H1 (cell line): Measurements from ENCODE around the gene OGG1. TPM values are rescaled to one million over a fixed set of nuclear protein-coding genes. Genes with fewer than 3 reads are reported as not detected.

ENCODE experiments used
- CTCF ChIA-PET: fragments of 300-600 bp; sonication (Branson Sonifier 250); formaldehyde crosslinking; loops from one replicate; lab custom pipeline; 2021; ENCODE audit not compliant: partially characterized antibody; lab: Charles Lee
- POLR2A ChIA-PET: fragments of 300-600 bp; sonication (Branson Sonifier 250); formaldehyde crosslinking; loops from one replicate; lab custom pipeline; 2021; ENCODE audit warnings: inconsistent platforms; ENCODE audit not compliant: partially characterized antibody; lab: Charles Lee
- DNase-seq, 2 experiments: peaks; one replicate each; pipeline versions ENCODE4 v3.0.0 to v3.0.0-alpha.2; 2010 to 2022; ENCODE audit warnings: low spot score in 2 of 2, low read depth in 1 of 2, mixed read lengths in 1 of 2
- FAIRE-seq: peaks from 2 replicates; lab custom pipeline; 2011; peaks lifted over from hg19 to GRCh38; lab: Jason Lieb, UNC
- H2AFZ ChIP-seq: 2 replicates; pipeline ENCODE4 v1.8.1; 2012; ENCODE audit warnings: low read length, inconsistent platforms
- H2AK5ac ChIP-seq: 2 replicates; pipeline ENCODE4 v1.6.1; 2013; ENCODE audit warnings: low read depth, low read length
- H2BK120ac ChIP-seq: replicated peaks from 2 replicates; pipeline ENCODE3; 2013; ENCODE audit warnings: low read depth, low read length, inconsistent platforms
- H2BK12ac ChIP-seq: 2 replicates; pipeline ENCODE4 v1.6.1; 2013; ENCODE audit warnings: low read depth, low read length
- H2BK15ac ChIP-seq: 2 replicates; pipeline ENCODE4 v1.6.1; 2013; ENCODE audit warnings: low read length
- H2BK20ac ChIP-seq: 2 replicates; pipeline ENCODE4 v1.6.1; 2013; ENCODE audit warnings: low read length
- H2BK5ac ChIP-seq: 2 replicates; pipeline ENCODE4 v1.6.1; 2013; ENCODE audit warnings: low read depth, low read length
- H3K14ac ChIP-seq: 2 replicates; pipeline ENCODE4 v1.6.1; 2013; ENCODE audit warnings: inconsistent platforms; ENCODE audit not compliant: insufficient read length
- H3K18ac ChIP-seq: 2 replicates; pipeline ENCODE4 v1.6.1; 2013; ENCODE audit warnings: low read length; ENCODE audit errors: extremely low read depth
- H3K23ac ChIP-seq: 2 replicates; pipeline ENCODE4 v1.6.1; 2013; ENCODE audit warnings: inconsistent platforms; ENCODE audit not compliant: insufficient read length
- H3K23me2 ChIP-seq: 2 replicates; pipeline ENCODE4 v1.6.1; 2013; ENCODE audit warnings: low read depth, low read length
- H3K27ac ChIP-seq: 2 replicates; pipeline ENCODE4 v1.6.1; 2011; ENCODE audit warnings: low read depth, low read length, inconsistent platforms
- H3K27me3 ChIP-seq, 4 experiments: replicated peaks in 1 of 4; 1 replicate in 1 of 4; 2 replicates in 3 of 4; pipeline versions ENCODE4 v1.6.1 to v1.8.1; 2011 to 2013; ENCODE audit warnings: low read length in 3 of 4, mild to moderate bottlenecking in 3 of 4, inconsistent platforms in 2 of 4, mixed read lengths in 2 of 4, moderate library complexity in 1 of 4; ENCODE audit not compliant: control insufficient read depth in 3 of 4, insufficient read depth in 3 of 4; ENCODE audit errors: extremely low read depth in 1 of 4
- H3K36me3 ChIP-seq, 4 experiments: 2 replicates each; pipeline versions ENCODE4 v1.6.1 to v1.8.1; 2011 to 2013; ENCODE audit warnings: mild to moderate bottlenecking in 4 of 4, low read length in 3 of 4, moderate library complexity in 2 of 4, control low read depth in 1 of 4, inconsistent platforms in 1 of 4; ENCODE audit not compliant: insufficient read depth in 4 of 4, control insufficient read depth in 2 of 4
- H3K4ac ChIP-seq: replicated peaks from 2 replicates; pipeline ENCODE3; 2013; ENCODE audit warnings: low read length, low read depth, mixed read lengths, inconsistent platforms; ENCODE audit not compliant: insufficient read length
- H3K4me1 ChIP-seq, 4 experiments: replicated peaks in 1 of 4; 1 replicate in 1 of 4; 2 replicates in 3 of 4; pipeline versions ENCODE4 v1.6.1 to v1.8.1; 2011 to 2013; ENCODE audit warnings: low read length in 3 of 4, inconsistent platforms in 2 of 4, mixed read lengths in 1 of 4; ENCODE audit not compliant: insufficient read depth in 4 of 4, control insufficient read depth in 3 of 4
- H3K4me2 ChIP-seq, 2 experiments: 2 replicates each; pipeline versions ENCODE4 v1.6.1 to v1.8.1; 2011 to 2013; ENCODE audit warnings: low read depth in 2 of 2, low read length in 2 of 2, control low read depth in 1 of 2, inconsistent platforms in 1 of 2, mild to moderate bottlenecking in 1 of 2; ENCODE audit not compliant: insufficient read depth in 1 of 2
- H3K4me3 ChIP-seq, 4 experiments: fragments of 200-600, 300-600 bp in 1 of 4; sonication (generic), shearing (Covaris generic), sonication (Bioruptor Twin) in 1 of 4; 2 replicates each; pipeline versions ENCODE4 v1.5.1 to v1.8.1; 2011 to 2016; ENCODE audit warnings: low read length in 4 of 4, low read depth in 3 of 4, control low read depth in 2 of 4, inconsistent platforms in 2 of 4, mild to moderate bottlenecking in 2 of 4, mixed read lengths in 1 of 4, moderate library complexity in 1 of 4; ENCODE audit not compliant: insufficient read depth in 2 of 4; ENCODE audit errors: extremely low read depth in 1 of 4
- H3K56ac ChIP-seq: replicated peaks from 2 replicates; pipeline ENCODE3; 2013; ENCODE audit warnings: low read depth, mild to moderate bottlenecking, mixed read lengths, low read length, inconsistent platforms; ENCODE audit not compliant: insufficient read length
- H3K79me1 ChIP-seq: 2 replicates; pipeline ENCODE4 v1.6.1; 2013; ENCODE audit warnings: low read depth, low read length, control low read depth
- H3K79me2 ChIP-seq, 2 experiments: 2 replicates each; pipeline versions ENCODE4 v1.6.1 to v1.8.1; 2012 to 2013; ENCODE audit warnings: low read length in 2 of 2, mild to moderate bottlenecking in 2 of 2, inconsistent platforms in 1 of 2; ENCODE audit not compliant: insufficient read depth in 2 of 2, control insufficient read depth in 1 of 2
- H3K9ac ChIP-seq, 4 experiments: replicated peaks in 1 of 4; 1 replicate in 1 of 4; 2 replicates in 3 of 4; pipeline versions ENCODE4 v1.6.1 to v1.8.1; 2011 to 2013; ENCODE audit warnings: low read depth in 3 of 4, low read length in 3 of 4, control low read depth in 2 of 4, mild to moderate bottlenecking in 2 of 4, moderate library complexity in 2 of 4, inconsistent platforms in 1 of 4; ENCODE audit errors: extremely low read depth in 1 of 4
- H3K9me3 ChIP-seq, 2 experiments: 2 replicates each; pipeline versions ENCODE4 v1.6.1 to v1.8.1; 2012 to 2013; ENCODE audit warnings: mild to moderate bottlenecking in 2 of 2, moderate library complexity in 2 of 2, control low read depth in 1 of 2, inconsistent platforms in 1 of 2, low read depth in 1 of 2, low read length in 1 of 2, mixed read lengths in 1 of 2; ENCODE audit not compliant: insufficient read depth in 2 of 2
- H4K20me1 ChIP-seq, 2 experiments: replicated peaks in 1 of 2; 2 replicates each; pipeline versions ENCODE3 to v1.8.1; 2011 to 2013; ENCODE audit warnings: inconsistent platforms in 2 of 2, low read length in 2 of 2, mild to moderate bottlenecking in 1 of 2; ENCODE audit not compliant: insufficient read depth in 2 of 2, control insufficient read depth in 1 of 2
- H4K5ac ChIP-seq: 2 replicates; pipeline ENCODE4 v1.6.1; 2013; ENCODE audit warnings: low read length, low read depth, mixed read lengths, inconsistent platforms; ENCODE audit not compliant: insufficient read length
- H4K8ac ChIP-seq: 2 replicates; pipeline ENCODE4 v1.8.0; 2013; ENCODE audit warnings: mild to moderate bottlenecking, moderate library complexity, low read length, inconsistent platforms; ENCODE audit not compliant: insufficient read depth; ENCODE audit errors: extremely low read depth
- H4K91ac ChIP-seq: replicated peaks from 2 replicates; pipeline ENCODE3; 2013; ENCODE audit warnings: low read length, mixed read lengths, inconsistent platforms; ENCODE audit not compliant: insufficient read length
- BCL11A ChIP-seq, 2 experiments: IDR thresholded peaks; one replicate each; pipeline ENCODE4 v1.6.1; 2011; ENCODE audit warnings: low read depth in 2 of 2, low read length in 2 of 2, mild to moderate bottlenecking in 2 of 2
- KDM4A ChIP-seq: IDR thresholded peaks from one replicate; pipeline ENCODE4 v1.7.1; 2012; ENCODE audit warnings: low read depth, mild to moderate bottlenecking, moderate library complexity, low read length, inconsistent platforms; ENCODE audit not compliant: severe bottlenecking
- MAFK ChIP-seq: IDR thresholded peaks from 2 replicates; pipeline ENCODE4 v1.6.1; 2012; ENCODE audit warnings: low read depth, mild to moderate bottlenecking, improper control_type of control experiment, low read length
- WGBS, 2 experiments: shearing (Covaris generic) in 1 of 2; methylation state at CpG; one replicate each; pipeline versions ENCODE4 v1.1.6 to v1.1.7; 2013 to 2015; ENCODE audit warnings: low lambda C conversion rate in 2 of 2, mixed read lengths in 2 of 2, inconsistent platforms in 1 of 2, low coverage in 1 of 2, missing lambda C conversion rate in 1 of 2; ENCODE audit not compliant: insufficient replicate concordance in 2 of 2, insufficient coverage in 1 of 2, insufficient read length in 1 of 2; ENCODE audit errors: extremely low coverage in 1 of 2, missing lambda C conversion rate in 1 of 2; 5-methylcytosine and 5-hydroxymethylcytosine counted together
- polyA plus RNA-seq, 7 experiments: library from polyadenylated mRNA; depleted of rRNA in 3 of 7; stranded (reverse) in 5 of 7; unstranded in 2 of 7; fragments of >200 nt in 5 of 7; fragments of 200-250 nt in 2 of 7; gene quantifications; 1 replicate in 5 of 7; 2 replicates in 1 of 7; 4 replicates in 1 of 7; pipeline versions ENCODE4 v1.2.1 to v1.2.3, GENCODE V29; 2011 to 2013; ENCODE audit warnings: missing spikeins in 2 of 7, mixed read lengths in 2 of 7
- total RNA-seq: library from RNA; stranded (reverse); fragmentation: NEBNext Ultra II Directional; extraction: Animal tissue kit (Norgen Biotek cat#: 25700); gene quantifications from 2 replicates; pipeline ENCODE4 v1.2.1, GENCODE V29; 2021
- TF ChIP-seq, protein P1 (sequence below): IDR thresholded peaks from 2 replicates; pipeline ENCODE4 v1.6.1; 2012; ENCODE audit warnings: low read length, inconsistent platforms

OGG1 gene
- total and polyA plus RNA-seq, 2 of the 8 experiments (the other 6 are each of a cell fraction or from before 2014, with no cell fraction given): 29.6 to 46.8 TPM

DNA sequence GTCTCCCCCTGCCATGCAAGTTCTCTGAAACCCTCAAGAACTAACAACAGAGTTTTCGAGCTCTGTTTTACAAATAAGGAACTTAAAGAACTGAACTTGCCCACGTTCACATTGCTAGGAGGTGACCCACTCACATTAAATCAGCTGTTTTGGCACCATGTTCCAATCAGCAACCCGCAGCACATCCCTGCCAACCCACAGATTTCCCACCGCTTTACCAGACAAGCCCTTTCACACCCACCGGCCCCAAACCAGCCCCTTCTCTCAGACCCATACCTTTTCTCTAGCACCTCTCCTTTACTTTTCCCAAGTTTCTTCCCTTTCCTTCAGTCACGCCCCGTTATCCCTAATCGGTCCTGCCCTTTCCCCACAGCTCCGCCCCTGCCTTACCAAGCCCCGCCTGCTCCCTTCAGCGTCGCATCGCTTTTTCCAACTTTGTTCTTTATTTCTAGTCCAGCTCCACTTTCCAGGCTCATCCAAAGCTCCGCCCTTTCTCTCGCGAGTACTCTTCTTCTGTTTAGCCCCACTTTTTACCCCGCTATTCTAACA is 19.0 kb upstream of the OGG1 start:
- H3K23ac ChIP-seq: no peak overlapping the region

More for the DNA sequence above, 19.0 kb upstream of the OGG1 start:
- H3K27me3 ChIP-seq: no peaks in the 10 kb centered on the region
- no peak overlapping the region for H3K27ac ChIP-seq
- no peak overlapping the region for H4K8ac ChIP-seq
- no peaks in the 10 kb centered on the region for H3K9me3 ChIP-seq
- H2BK15ac ChIP-seq: peak overlapping the region; percentile 40; the same call in 1 of the 2 replicates
- 0 out of 2 replicates have a peak overlapping the region, but pooled peaks have one; percentile 1 for H2BK20ac ChIP-seq
- H4K91ac ChIP-seq: no peak overlapping the region
- H2AFZ ChIP-seq: peak overlapping the region; percentile 93
- POLR2A ChIA-PET: interaction anchor here (0.6 to 8.4 kb wide), 12 partner anchors 12 to 354 kb away, joined by 3 to 60 read pairs (median 5); partner anchors contain the start of genes ARPC4, CPNE9, OGG1 and SETD5
- H3K18ac ChIP-seq: no peak overlapping the region; the same call in 1 of the 2 replicates
- TF ChIP-seq KDM4A (peak; percentile 39), BCL11A (IDR thresholded peaks at IDR 0.05; ENCODE audit: low read depth in 2 of 2, low read length in 2 of 2) (no peak), MAFK (no peak)
- TF ChIP-seq, protein P1, sequence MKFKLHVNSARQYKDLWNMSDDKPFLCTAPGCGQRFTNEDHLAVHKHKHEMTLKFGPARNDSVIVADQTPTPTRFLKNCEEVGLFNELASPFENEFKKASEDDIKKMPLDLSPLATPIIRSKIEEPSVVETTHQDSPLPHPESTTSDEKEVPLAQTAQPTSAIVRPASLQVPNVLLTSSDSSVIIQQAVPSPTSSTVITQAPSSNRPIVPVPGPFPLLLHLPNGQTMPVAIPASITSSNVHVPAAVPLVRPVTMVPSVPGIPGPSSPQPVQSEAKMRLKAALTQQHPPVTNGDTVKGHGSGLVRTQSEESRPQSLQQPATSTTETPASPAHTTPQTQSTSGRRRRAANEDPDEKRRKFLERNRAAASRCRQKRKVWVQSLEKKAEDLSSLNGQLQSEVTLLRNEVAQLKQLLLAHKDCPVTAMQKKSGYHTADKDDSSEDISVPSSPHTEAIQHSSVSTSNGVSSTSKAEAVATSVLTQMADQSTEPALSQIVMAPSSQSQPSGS: peak; percentile 11; the same call in 1 of the 2 replicates
- no peak overlapping the region for H2AK5ac ChIP-seq
- no peak overlapping the region for H2BK12ac ChIP-seq
- no peak for FAIRE-seq
- peaks cover 22% of the 10 kb centered on the region for H3K79me1 ChIP-seq
- no peak overlapping the region for H3K4ac ChIP-seq
- H3K23me2 ChIP-seq: peaks cover 8% of the 10 kb centered on the region
- no peak overlapping the region for H2BK5ac ChIP-seq
- peak overlapping the region; percentile 20 for H4K5ac ChIP-seq
- peaks cover 13 to 26% of the 10 kb centered on the region in 2 experiments for H3K79me2 ChIP-seq
- 7% methylated on average over 15 of the region's 17 CpGs; no CpG with 5 or more reads in 1 of the 2 experiments for WGBS, 2 experiments
- peaks cover 3 to 18% of the 10 kb centered on the region in 2 experiments for H4K20me1 ChIP-seq
- no peak overlapping the region for H3K56ac ChIP-seq
- peaks cover 0 to 8% (median 6%) of the 10 kb centered on the region in 4 experiments; a peak in 6 of 7 replicates for H3K4me1 ChIP-seq
- H2BK120ac ChIP-seq: no peak overlapping the region
- DNase-seq: peak; percentile 46 to 85
- CTCF ChIA-PET: interaction anchor here (0.6 to 8.6 kb wide), 6 partner anchors 9 to 228 kb away, joined by 3 to 109 read pairs (median 4); no protein-coding TSS in a partner anchor
- peak overlapping the region in 1 of 4 experiments; percentile 56; a peak in 2 of 7 replicates for H3K9ac ChIP-seq
- peak overlapping the region; percentile 74 to 86 for H3K4me2 ChIP-seq
- H3K4me3 ChIP-seq: peak overlapping the region; percentile 52 to 94 (median 68)
- peaks cover 5 to 17% (median 8%) of the 10 kb centered on the region in 4 experiments; a peak in 6 of 8 replicates for H3K36me3 ChIP-seq
- no peak overlapping the region for H3K14ac ChIP-seq
